ENCODE results near the gene KRT37.

KRT37 gene

DNA sequence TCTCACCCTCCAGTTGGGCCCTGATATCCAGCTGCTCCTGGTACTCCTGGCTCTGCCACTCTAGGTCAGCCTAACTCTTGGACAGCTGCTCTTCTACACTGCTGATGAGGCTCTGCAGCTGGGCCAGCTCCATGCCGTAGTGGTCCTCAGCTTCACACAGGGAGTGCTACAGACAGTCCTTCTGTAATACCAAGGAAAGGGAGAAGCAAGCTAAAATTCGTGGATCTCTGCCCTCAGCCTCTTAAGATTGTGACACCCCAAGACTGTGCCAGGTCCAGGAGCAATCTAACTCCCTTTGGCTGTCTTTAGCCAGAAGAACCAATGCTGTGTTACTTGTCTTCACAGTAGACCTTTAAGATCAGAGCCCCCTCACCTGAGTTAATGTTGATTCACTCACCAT is 24.1 kb upstream of the KRT37 start:
- Histone ChIP-seq H3K4me2 (ENCODE audit: low read length) (no peak overlapping the region), H3K4me1 (ENCODE audit: insufficient read depth, low read length, severe bottlenecking) (no peaks in the 10 kb centered on the region), H3K4me3 (ENCODE audit: low read depth, low read length, poor library complexity, severe bottlenecking) (no peak overlapping the region), H3K9me2 (ENCODE audit: low read depth, low read length) (no peaks in the 10 kb centered on the region), H3K9ac (ENCODE audit: low read length) (no peak overlapping the region), H3K79me2 (ENCODE audit: insufficient read depth, low read length) (no peaks in the 10 kb centered on the region), H3K27me3 (ENCODE audit: insufficient read depth, low read length) (no peaks in the 10 kb centered on the region), H3K27ac (ENCODE audit: low read depth, low read length, poor library complexity, severe bottlenecking) (no peak overlapping the region), H4K20me1 (ENCODE audit: insufficient read depth, low read length) (no peaks in the 10 kb centered on the region), H3K9me3 (ENCODE audit: low read length) (no peaks in the 10 kb centered on the region), H2AFZ (ENCODE audit: low read length) (no peak overlapping the region), H3F3A (ENCODE audit: insufficient read depth, low read length) (no peaks in the 10 kb centered on the region), H3K36me3 (ENCODE audit: insufficient read depth, low read length) (no peaks in the 10 kb centered on the region)
- TF ChIP-seq, protein P1, sequence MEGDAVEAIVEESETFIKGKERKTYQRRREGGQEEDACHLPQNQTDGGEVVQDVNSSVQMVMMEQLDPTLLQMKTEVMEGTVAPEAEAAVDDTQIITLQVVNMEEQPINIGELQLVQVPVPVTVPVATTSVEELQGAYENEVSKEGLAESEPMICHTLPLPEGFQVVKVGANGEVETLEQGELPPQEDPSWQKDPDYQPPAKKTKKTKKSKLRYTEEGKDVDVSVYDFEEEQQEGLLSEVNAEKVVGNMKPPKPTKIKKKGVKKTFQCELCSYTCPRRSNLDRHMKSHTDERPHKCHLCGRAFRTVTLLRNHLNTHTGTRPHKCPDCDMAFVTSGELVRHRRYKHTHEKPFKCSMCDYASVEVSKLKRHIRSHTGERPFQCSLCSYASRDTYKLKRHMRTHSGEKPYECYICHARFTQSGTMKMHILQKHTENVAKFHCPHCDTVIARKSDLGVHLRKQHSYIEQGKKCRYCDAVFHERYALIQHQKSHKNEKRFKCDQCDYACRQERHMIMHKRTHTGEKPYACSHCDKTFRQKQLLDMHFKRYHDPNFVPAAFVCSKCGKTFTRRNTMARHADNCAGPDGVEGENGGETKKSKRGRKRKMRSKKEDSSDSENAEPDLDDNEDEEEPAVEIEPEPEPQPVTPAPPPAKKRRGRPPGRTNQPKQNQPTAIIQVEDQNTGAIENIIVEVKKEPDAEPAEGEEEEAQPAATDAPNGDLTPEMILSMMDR (IDR thresholded peaks at IDR 0.05; ENCODE audit: low read length): no peak
- TF ChIP-seq EZH2 (IDR thresholded peaks at IDR 0.05; ENCODE audit: borderline replicate concordance, low read length): no peak

DNA sequence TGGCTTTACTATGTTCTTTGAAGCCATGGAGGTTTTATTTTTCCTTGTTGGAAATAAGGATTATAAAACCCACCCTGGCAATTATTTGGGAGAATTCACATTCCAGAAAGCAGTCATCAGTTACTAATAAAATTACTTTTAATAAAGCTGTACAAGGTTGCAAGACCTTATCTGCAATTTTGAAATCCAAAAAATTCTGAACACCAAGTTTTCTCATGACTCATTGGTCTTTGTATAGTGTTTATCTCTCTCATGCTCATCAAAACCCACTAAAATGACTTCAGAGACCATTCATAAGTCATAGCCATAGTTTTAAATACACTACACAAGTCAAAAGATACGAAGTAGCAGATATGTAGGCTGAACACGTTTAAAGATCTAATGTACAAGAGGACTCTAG is 22.4 kb upstream of the KRT37 start:
- no peaks in the 10 kb centered on the region for H3F3A ChIP-seq (ENCODE audit: insufficient read depth, low read length)
- H3K36me3 ChIP-seq (ENCODE audit: insufficient read depth, low read length): no peaks in the 10 kb centered on the region
- no peak overlapping the region for H3K4me3 ChIP-seq (ENCODE audit: low read depth, low read length, poor library complexity, severe bottlenecking)
- H3K4me2 ChIP-seq (ENCODE audit: low read length): no peak overlapping the region
- H4K20me1 ChIP-seq (ENCODE audit: insufficient read depth, low read length): no peaks in the 10 kb centered on the region
- no peak overlapping the region for H3K9ac ChIP-seq (ENCODE audit: low read length)
- H3K27me3 ChIP-seq (ENCODE audit: insufficient read depth, low read length): 0 out of 2 replicates have a peak, but pooled peaks cover 4% of the 10 kb centered on the region
- TF ChIP-seq EZH2 (IDR thresholded peaks at IDR 0.05; ENCODE audit: borderline replicate concordance, low read length): no peak
- TF ChIP-seq, protein P1 (IDR thresholded peaks at IDR 0.05; ENCODE audit: low read length): no peak
- H3K4me1 ChIP-seq (ENCODE audit: insufficient read depth, low read length, severe bottlenecking): no peaks in the 10 kb centered on the region
- H3K9me2 ChIP-seq (ENCODE audit: low read depth, low read length): no peaks in the 10 kb centered on the region
- no peak overlapping the region for H2AFZ ChIP-seq (ENCODE audit: low read length)
- H3K79me2 ChIP-seq (ENCODE audit: insufficient read depth, low read length): no peaks in the 10 kb centered on the region
- no peak overlapping the region for H3K27ac ChIP-seq (ENCODE audit: low read depth, low read length, poor library complexity, severe bottlenecking)
- no peaks in the 10 kb centered on the region for H3K9me3 ChIP-seq (ENCODE audit: low read length)

DNA sequence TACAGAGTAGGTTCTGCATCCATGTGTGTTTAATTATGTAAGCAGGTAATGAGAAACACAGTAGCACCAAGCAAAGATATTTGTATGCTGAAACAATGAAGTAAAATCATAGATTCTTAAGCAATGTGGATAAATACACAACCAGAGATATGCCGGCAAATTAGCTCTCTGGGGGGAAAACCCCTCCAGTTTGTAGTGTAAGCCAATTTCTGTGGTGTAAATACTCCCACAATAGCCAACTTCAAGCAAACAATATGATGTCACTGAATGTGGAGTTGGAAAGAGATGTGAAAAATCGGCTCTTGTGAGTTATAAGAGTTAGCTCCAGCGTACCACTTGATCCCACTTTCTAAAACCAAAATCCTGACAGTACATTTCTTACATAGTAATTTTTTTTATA is 20.3 kb upstream of the KRT37 start:
- H4K20me1 ChIP-seq (ENCODE audit: insufficient read depth, low read length): no peaks in the 10 kb centered on the region

More for the DNA sequence above, 20.3 kb upstream of the KRT37 start:
- H3K36me3 ChIP-seq (ENCODE audit: insufficient read depth, low read length): no peaks in the 10 kb centered on the region
- TF ChIP-seq, protein P1 (IDR thresholded peaks at IDR 0.05; ENCODE audit: low read length): no peak
- no peak for TF ChIP-seq EZH2 (IDR thresholded peaks at IDR 0.05; ENCODE audit: borderline replicate concordance, low read length)
- no peak overlapping the region for H3K9ac ChIP-seq (ENCODE audit: low read length)
- H3F3A ChIP-seq (ENCODE audit: insufficient read depth, low read length): no peaks in the 10 kb centered on the region
- no peak overlapping the region for H2AFZ ChIP-seq (ENCODE audit: low read length)
- H3K4me3 ChIP-seq (ENCODE audit: low read depth, low read length, poor library complexity, severe bottlenecking): no peak overlapping the region
- H3K4me1 ChIP-seq (ENCODE audit: insufficient read depth, low read length, severe bottlenecking): no peaks in the 10 kb centered on the region
- no peak overlapping the region for H3K4me2 ChIP-seq (ENCODE audit: low read length)
- no peak overlapping the region for H3K27ac ChIP-seq (ENCODE audit: low read depth, low read length, poor library complexity, severe bottlenecking)
- no peaks in the 10 kb centered on the region for H3K9me3 ChIP-seq (ENCODE audit: low read length)
- H3K27me3 ChIP-seq (ENCODE audit: insufficient read depth, low read length): 0 out of 2 replicates have a peak, but pooled peaks cover 4% of the 10 kb centered on the region
- no peaks in the 10 kb centered on the region for H3K79me2 ChIP-seq (ENCODE audit: insufficient read depth, low read length)
- no peaks in the 10 kb centered on the region for H3K9me2 ChIP-seq (ENCODE audit: low read depth, low read length)
